Panc1 (cell line): Measurements from ENCODE around the gene HSPB7.

Experiments used
- CTCF ChIP-seq: fragments of 450-650 bp; IDR thresholded peaks from 2 replicates; pipeline ENCODE4 v1.5.1; 2017; ENCODE audit warnings: mild to moderate bottlenecking
- POLR2AphosphoS5 ChIP-seq: IDR thresholded peaks from 2 replicates; pipeline ENCODE4 v1.6.1; 2012; ENCODE audit warnings: mild to moderate bottlenecking, low read depth, low read length, moderate library complexity
- REST ChIP-seq, 2 experiments: IDR thresholded peaks; 2 replicates each; pipeline ENCODE4 v1.6.1; 2011 to 2012; ENCODE audit warnings: low read depth in 2 of 2, control low read depth in 1 of 2, low read length in 1 of 2, mild to moderate bottlenecking in 1 of 2, moderate library complexity in 1 of 2; ENCODE audit not compliant: insufficient read depth in 1 of 2
- SIN3A ChIP-seq: IDR thresholded peaks from 2 replicates; pipeline ENCODE4 v1.6.1; 2012; ENCODE audit warnings: low read depth, mild to moderate bottlenecking, low read length, moderate library complexity, borderline replicate concordance; ENCODE audit not compliant: insufficient read depth

GRCh38 chr1:15992582-15993500 lies 25.0 kb downstream of the HSPB7 start:
- no peak for TF ChIP-seq CTCF
- no peak for TF ChIP-seq POLR2AphosphoS5
- TF ChIP-seq SIN3A: no peak
- no peak for TF ChIP-seq REST (IDR thresholded peaks at IDR 0.05; ENCODE audit: insufficient read depth in 1 of 2, low read depth in 2 of 2, low read length in 1 of 2)
